ENCODE data around the gene FADS1. TPM values are rescaled to one million over a fixed set of nuclear protein-coding genes. Genes with fewer than 3 reads are reported as not detected.

Gene FADS1
- total and polyA plus RNA-seq, 2 experiments from 2014 or later, result 74.9 to 119 TPM

- Histone ChIP-seq H3K4me1 (ENCODE audit: insufficient read depth) (peaks cover 12% of the 10 kb centered on the region; the same call in 1 of the 2 replicates), H3F3A (replicated peaks; ENCODE audit: low read depth) (peaks cover under 1% of the 10 kb centered on the region; the same call in 1 of the 2 replicates), H3K36me3 (ENCODE audit: insufficient read depth) (no peaks in the 10 kb centered on the region), H2AFZ (no peak overlapping the region), H3K27ac (ENCODE audit: low read depth) (no peak overlapping the region), H3K9me2 (ENCODE audit: insufficient read depth) (no peaks in the 10 kb centered on the region), H3K4me2 (no peak overlapping the region), H4K20me1 (replicated peaks; ENCODE audit: insufficient read depth) (peaks cover 3% of the 10 kb centered on the region; the same call in 1 of the 2 replicates), H3K4me3 (no peak overlapping the region), H3K79me2 (replicated peaks; ENCODE audit: insufficient read depth) (no peaks in the 10 kb centered on the region), H3K27me3 (ENCODE audit: insufficient read depth) (peaks cover 27% of the 10 kb centered on the region)
- TF ChIP-seq REST (IDR thresholded peaks at IDR 0.05; ENCODE audit: unreplicated experiment), result no peak
- Mint-ChIP-seq H3K36me3 (ENCODE audit: low read depth) (no peaks in the 10 kb centered on the region; the same call in 2 of the 3 replicates), H3K4me1 (peaks cover 26% of the 10 kb centered on the region), H3K27ac (no peak overlapping the region), H3K9me3 (no peaks in the 10 kb centered on the region), H3K27me3 (ENCODE audit: insufficient read depth, low read depth, poor library complexity) (peaks cover 28% of the 10 kb centered on the region), H3K4me3 (no peak overlapping the region)
- DNase-seq (ENCODE audit: low spot score) (no peak), ATAC-seq (no peak)
Observed at GRCh38 chr11:61756147-61756451, 60.7 kb downstream of the FADS1 start.

- no peak for TF ChIP-seq POLR2AphosphoS5 (IDR thresholded peaks at IDR 0.05; ENCODE audit: low read depth)
- no peak for TF ChIP-seq ETS1 (IDR thresholded peaks at IDR 0.05)
- TF ChIP-seq CREB1 (CRISPR knock-in tag; IDR thresholded peaks at IDR 0.05; ENCODE audit: low read depth), result no peak
- TF ChIP-seq EZH2 (IDR thresholded peaks at IDR 0.05; ENCODE audit: low read depth, unreplicated experiment), result no peak
- TF ChIP-seq ZNF462 (CRISPR knock-in tag; IDR thresholded peaks at IDR 0.05), result no peak
- no peak for DNase-seq (ENCODE audit: low spot score)
Observed at GRCh38 chr11:61754534-61755482, 62.0 kb downstream of the FADS1 start.

More at GRCh38 chr11:61754534-61755482, 62.0 kb downstream of the FADS1 start:
- Histone ChIP-seq H3F3A (replicated peaks; ENCODE audit: low read depth) (peaks cover 4% of the 10 kb centered on the region; the same call in 1 of the 2 replicates), H3K27ac (ENCODE audit: low read depth) (no peak overlapping the region), H2AFZ (no peak overlapping the region), H3K4me2 (no peak overlapping the region), H3K4me1 (ENCODE audit: insufficient read depth) (peaks cover 15% of the 10 kb centered on the region), H3K9me2 (ENCODE audit: insufficient read depth) (no peaks in the 10 kb centered on the region), H3K4me3 (no peak overlapping the region), H4K20me1 (replicated peaks; ENCODE audit: insufficient read depth) (peaks cover 3% of the 10 kb centered on the region; the same call in 1 of the 2 replicates), H3K27me3 (ENCODE audit: insufficient read depth) (peaks cover 32% of the 10 kb centered on the region), H3K36me3 (ENCODE audit: insufficient read depth) (no peaks in the 10 kb centered on the region), H3K79me2 (replicated peaks; ENCODE audit: insufficient read depth) (no peaks in the 10 kb centered on the region)
- H3K27ac Mint-ChIP-seq, result no peak overlapping the region
- H3K27me3 Mint-ChIP-seq (ENCODE audit: insufficient read depth, low read depth, poor library complexity), result peaks cover 33% of the 10 kb centered on the region
- H3K4me1 Mint-ChIP-seq, result peaks cover 26% of the 10 kb centered on the region
- H3K9me3 Mint-ChIP-seq, result no peaks in the 10 kb centered on the region
- no peak overlapping the region for H3K4me3 Mint-ChIP-seq
- no peak for ATAC-seq
- no peaks in the 10 kb centered on the region; the same call in 2 of the 3 replicates for H3K36me3 Mint-ChIP-seq (ENCODE audit: low read depth)
